Neural crest cell (in vitro differentiated cells): ENCODE data around the gene KRT73. TPM values are rescaled to one million over a fixed set of nuclear protein-coding genes. Genes with fewer than 3 reads are reported as not detected.
A peak's percentile ranks its signal among the peaks of the same experiment; 100 is the strongest.

Source experiments
- DNase-seq: peaks from one replicate; pipeline ENCODE4 v3.0.0; 2021; ENCODE audit warnings: low read depth, mixed read lengths, low spot score
- H3K27ac Mint-ChIP-seq: one replicate; pipeline ENCODE4 v1.8.0; 2021; ENCODE audit warnings: mild to moderate bottlenecking, mixed read lengths; ENCODE audit not compliant: unreplicated experiment
- H3K27me3 Mint-ChIP-seq: 2 replicates; pipeline ENCODE4 v1.8.0; 2021; ENCODE audit warnings: low read depth, mild to moderate bottlenecking, mixed read lengths
- H3K36me3 Mint-ChIP-seq: 2 replicates; pipeline ENCODE4 v1.8.0; 2021; ENCODE audit warnings: low read depth, mild to moderate bottlenecking, mixed read lengths
- H3K4me1 Mint-ChIP-seq: 2 replicates; pipeline ENCODE4 v1.8.0; 2021; ENCODE audit warnings: mixed read lengths
- H3K4me3 Mint-ChIP-seq: one replicate; pipeline ENCODE4 v1.8.0; 2021; ENCODE audit warnings: mild to moderate bottlenecking, mixed read lengths
- H3K9me3 Mint-ChIP-seq: 2 replicates; pipeline ENCODE4 v1.8.0; 2021; ENCODE audit warnings: mixed read lengths
- total RNA-seq: library from RNA; stranded (reverse); gene quantifications from 2 replicates; pipeline ENCODE4 v1.2.1, GENCODE V29; 2021
- TF ChIP-seq, protein P1 (sequence below): fragments of 200-600 bp; sonication (generic); conservative IDR thresholded peaks from 2 replicates; pipeline ENCODE4 v1.5.0; 2021; ENCODE audit warnings: antibody characterized with exemption, mild to moderate bottlenecking

Gene KRT73
- total RNA-seq, 1 donor from 2014 or later: not detected

DNA sequence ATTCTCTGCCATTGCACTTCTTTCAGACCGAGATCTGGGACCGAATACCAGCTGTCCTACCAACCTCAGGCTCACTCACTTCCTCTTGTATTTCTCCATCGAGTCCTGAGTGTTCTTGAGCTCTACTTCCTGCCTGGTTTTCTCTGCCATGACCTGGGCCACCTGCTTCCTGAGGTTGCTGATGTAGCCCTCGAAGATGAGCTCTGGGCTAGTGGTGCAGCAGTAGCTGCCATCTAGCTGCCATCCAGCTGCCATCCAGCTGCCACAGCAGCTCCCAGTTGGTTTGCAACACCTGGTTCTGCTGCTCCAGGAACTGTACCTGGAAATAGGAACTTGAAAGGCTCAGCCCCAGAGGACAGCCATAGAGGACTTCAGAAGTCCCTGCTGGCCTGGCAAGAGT is 15.0 kb upstream of the KRT73 start:
- no peak overlapping the region for H3K27ac Mint-ChIP-seq
- no peaks in the 10 kb centered on the region for H3K36me3 Mint-ChIP-seq
- DNase-seq: no peak
- H3K4me1 Mint-ChIP-seq: no peaks in the 10 kb centered on the region
- peaks cover 13% of the 10 kb centered on the region for H3K27me3 Mint-ChIP-seq
- TF ChIP-seq, protein P1, sequence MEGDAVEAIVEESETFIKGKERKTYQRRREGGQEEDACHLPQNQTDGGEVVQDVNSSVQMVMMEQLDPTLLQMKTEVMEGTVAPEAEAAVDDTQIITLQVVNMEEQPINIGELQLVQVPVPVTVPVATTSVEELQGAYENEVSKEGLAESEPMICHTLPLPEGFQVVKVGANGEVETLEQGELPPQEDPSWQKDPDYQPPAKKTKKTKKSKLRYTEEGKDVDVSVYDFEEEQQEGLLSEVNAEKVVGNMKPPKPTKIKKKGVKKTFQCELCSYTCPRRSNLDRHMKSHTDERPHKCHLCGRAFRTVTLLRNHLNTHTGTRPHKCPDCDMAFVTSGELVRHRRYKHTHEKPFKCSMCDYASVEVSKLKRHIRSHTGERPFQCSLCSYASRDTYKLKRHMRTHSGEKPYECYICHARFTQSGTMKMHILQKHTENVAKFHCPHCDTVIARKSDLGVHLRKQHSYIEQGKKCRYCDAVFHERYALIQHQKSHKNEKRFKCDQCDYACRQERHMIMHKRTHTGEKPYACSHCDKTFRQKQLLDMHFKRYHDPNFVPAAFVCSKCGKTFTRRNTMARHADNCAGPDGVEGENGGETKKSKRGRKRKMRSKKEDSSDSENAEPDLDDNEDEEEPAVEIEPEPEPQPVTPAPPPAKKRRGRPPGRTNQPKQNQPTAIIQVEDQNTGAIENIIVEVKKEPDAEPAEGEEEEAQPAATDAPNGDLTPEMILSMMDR: no peak
- H3K4me3 Mint-ChIP-seq: no peak overlapping the region
- H3K9me3 Mint-ChIP-seq: no peaks in the 10 kb centered on the region

- no peaks in the 10 kb centered on the region for H3K9me3 Mint-ChIP-seq
- no peaks in the 10 kb centered on the region for H3K4me1 Mint-ChIP-seq
- TF ChIP-seq, protein P1: no peak
- H3K27ac Mint-ChIP-seq: no peak overlapping the region
- DNase-seq: no peak
- peaks cover 14% of the 10 kb centered on the region for H3K27me3 Mint-ChIP-seq
- no peak overlapping the region for H3K4me3 Mint-ChIP-seq
- no peaks in the 10 kb centered on the region for H3K36me3 Mint-ChIP-seq
Observed at GRCh38 chr12:52632656-52633055, 14.3 kb upstream of the KRT73 start.

DNA sequence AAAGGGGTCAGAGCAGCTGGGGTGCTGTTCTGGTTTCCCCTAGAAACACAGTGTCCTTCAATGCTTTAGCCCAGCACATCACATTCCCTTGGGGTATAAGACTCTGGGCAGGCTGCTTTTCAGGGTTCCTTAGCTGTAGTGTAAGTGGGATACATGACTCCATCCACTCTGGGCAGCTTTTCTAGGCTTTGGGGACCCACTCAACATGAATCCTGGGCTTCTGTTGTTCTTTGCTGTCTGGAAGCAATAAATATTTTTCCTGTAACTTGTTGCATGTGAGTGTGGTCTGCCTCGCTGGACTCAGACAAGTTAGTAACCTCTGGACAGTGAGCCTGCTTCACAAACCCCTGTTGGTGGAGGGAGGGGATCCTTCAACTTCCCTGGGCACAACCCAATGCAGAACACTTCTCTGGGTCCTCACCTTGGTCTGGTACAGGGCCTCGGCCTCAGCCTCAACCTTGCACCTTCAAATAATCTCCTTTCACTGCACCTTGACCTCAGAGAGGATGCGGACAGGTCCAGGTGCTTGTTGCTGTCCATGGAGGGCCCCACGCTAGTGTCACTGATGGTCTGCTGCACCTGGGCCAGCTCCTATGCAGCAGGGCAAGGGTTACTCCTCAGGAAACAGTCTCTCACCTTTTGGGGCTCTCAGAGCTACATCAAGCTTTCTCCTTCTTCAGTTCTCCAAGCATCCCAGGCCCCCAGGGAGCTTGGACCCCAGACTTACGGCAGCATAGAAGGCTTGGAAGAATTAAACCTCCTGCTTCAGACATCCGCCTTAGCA is 13.5 kb upstream of the KRT73 start:
- Mint-ChIP-seq H3K27ac (no peak overlapping the region), H3K27me3 (peaks cover 17% of the 10 kb centered on the region), H3K4me1 (no peaks in the 10 kb centered on the region)

GRCh38 chr12:52631264-52631663 is 12.9 kb upstream of the KRT73 start:
- DNase-seq: no peak
- no peaks in the 10 kb centered on the region for H3K4me1 Mint-ChIP-seq
- no peaks in the 10 kb centered on the region for H3K9me3 Mint-ChIP-seq
- H3K4me3 Mint-ChIP-seq: no peak overlapping the region
- H3K27ac Mint-ChIP-seq: no peak overlapping the region
- TF ChIP-seq, protein P1: no peak
- peaks cover 19% of the 10 kb centered on the region for H3K27me3 Mint-ChIP-seq
- H3K36me3 Mint-ChIP-seq: no peaks in the 10 kb centered on the region

More for the DNA sequence above, 13.5 kb upstream of the KRT73 start:
- Mint-ChIP-seq H3K9me3 (no peaks in the 10 kb centered on the region), H3K4me3 (no peak overlapping the region), H3K36me3 (no peaks in the 10 kb centered on the region)
- TF ChIP-seq, protein P1: no peak
- DNase-seq: no peak

DNA sequence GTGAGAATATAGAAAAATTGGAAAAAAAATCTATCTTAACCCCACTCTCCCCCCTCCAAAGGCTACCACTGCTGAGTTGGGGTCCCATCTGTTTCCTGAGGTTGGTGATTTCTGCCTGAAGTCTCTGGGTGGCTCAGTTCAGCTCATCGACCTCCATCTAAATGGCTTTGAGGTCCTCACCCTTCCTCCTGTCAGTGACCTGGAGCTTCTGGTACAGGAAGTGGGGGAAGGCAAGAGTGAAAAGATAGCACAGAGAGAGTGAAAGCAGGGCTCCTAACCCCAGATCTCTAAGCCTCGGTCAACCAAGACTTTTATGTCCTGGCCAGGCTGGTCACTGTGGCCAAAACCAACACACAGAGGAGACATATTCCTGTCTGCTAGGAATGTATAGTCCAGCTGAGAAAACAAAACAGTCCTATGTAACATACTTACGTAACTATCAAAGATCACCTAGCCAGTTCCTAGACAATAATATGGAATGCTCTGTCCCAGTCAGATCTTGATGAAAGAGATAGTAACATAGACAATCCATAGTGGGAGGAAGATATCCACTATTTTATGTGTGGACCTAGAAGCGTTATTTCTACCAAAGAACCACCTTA is 12.3 kb upstream of the KRT73 start:
- H3K27me3 Mint-ChIP-seq: peaks cover 23% of the 10 kb centered on the region
- H3K9me3 Mint-ChIP-seq: no peaks in the 10 kb centered on the region
- H3K4me1 Mint-ChIP-seq: no peaks in the 10 kb centered on the region
- no peaks in the 10 kb centered on the region for H3K36me3 Mint-ChIP-seq
- TF ChIP-seq, protein P1: no peak
- H3K4me3 Mint-ChIP-seq: no peak overlapping the region
- DNase-seq: no peak
- H3K27ac Mint-ChIP-seq: peak overlapping the region; percentile 73
